RCC 7860 (cell line): Measurements from ENCODE around the gene NOXO1.

Experiments
- DNase-seq: peaks from one replicate; pipeline ENCODE4 v3.0.0-alpha.2; 2015; ENCODE audit warnings: low spot score
- FAIRE-seq: peaks from 2 replicates; lab custom pipeline; 2012; peaks lifted over from hg19 to GRCh38; lab: Jason Lieb, UNC

NOXO1 gene, protein sequence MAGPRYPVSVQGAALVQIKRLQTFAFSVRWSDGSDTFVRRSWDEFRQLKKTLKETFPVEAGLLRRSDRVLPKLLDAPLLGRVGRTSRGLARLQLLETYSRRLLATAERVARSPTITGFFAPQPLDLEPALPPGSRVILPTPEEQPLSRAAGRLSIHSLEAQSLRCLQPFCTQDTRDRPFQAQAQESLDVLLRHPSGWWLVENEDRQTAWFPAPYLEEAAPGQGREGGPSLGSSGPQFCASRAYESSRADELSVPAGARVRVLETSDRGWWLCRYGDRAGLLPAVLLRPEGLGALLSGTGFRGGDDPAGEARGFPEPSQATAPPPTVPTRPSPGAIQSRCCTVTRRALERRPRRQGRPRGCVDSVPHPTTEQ

DNA sequence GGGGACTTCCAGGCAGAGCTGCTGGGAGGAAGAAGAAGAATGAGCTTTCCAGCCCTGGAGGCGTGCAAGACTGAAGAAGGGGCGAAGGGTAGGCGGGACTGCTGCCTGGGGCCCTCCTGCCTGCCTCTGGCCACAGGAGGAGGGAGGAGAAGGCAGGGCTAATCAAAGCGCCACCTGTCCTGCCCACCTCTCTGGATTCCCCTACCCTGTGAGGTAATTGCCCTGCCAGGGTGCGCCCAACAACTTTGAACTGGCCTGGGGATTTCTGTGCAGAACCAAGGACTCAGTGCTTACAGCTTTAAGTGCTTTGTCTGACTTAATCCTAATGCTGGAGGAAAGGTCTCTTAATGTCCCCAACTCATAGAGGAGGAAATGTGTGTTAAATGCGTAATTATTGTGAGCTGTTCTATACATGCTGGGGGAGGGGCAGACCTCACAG lies at the start of gene NOXO1:
NOXO1 (minus strand) TSS at position 72 of the 439 bp plus-strand sequence. CDS start 290 bp downstream, outside the sequence.
- no peak for DNase-seq
- no peak for FAIRE-seq

DNA sequence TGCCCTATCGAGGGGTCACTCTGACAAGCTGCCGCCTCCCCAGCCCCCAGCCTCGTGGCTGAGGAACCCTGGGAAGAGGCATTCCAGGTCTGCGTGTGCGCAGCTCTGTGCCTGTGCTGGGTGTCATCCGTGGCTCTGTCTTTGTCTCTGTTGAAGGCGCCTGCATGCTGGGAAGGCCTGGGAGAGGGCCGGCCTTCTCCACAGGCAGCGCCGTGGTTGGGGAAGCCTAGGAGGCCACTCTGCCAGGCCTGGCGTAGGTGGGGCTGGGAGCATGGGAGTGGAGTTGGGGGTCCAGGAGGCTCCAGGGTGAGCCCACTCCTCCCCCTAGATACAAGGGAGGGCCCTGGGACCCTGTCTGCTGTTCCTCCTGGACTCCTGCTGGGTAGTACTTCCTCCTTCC lies 48.8 kb upstream of the NOXO1 start:
- no peak for DNase-seq
- no peak for FAIRE-seq

DNA sequence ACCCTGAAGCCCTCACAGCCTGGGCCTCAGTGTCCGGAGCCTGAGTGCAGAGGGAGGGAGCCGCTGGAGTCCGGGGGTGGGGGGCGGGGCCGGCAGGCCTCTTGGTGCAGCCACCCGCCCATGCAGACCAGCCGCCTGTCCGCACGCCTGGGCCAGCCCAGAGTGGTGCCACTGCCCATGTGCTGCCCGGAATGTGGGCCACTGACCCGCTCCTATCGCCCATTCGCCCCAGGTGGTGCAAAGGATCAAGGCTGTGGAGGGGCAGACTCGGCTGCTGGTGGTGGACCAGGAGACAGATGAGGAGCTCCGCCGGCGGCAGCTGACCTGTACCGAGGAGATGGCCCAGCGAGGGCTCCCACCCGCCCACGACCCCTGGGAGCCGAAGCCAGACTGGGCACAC lies 48.1 kb upstream of the NOXO1 start:
- DNase-seq (no peak), FAIRE-seq (no peak)

DNA sequence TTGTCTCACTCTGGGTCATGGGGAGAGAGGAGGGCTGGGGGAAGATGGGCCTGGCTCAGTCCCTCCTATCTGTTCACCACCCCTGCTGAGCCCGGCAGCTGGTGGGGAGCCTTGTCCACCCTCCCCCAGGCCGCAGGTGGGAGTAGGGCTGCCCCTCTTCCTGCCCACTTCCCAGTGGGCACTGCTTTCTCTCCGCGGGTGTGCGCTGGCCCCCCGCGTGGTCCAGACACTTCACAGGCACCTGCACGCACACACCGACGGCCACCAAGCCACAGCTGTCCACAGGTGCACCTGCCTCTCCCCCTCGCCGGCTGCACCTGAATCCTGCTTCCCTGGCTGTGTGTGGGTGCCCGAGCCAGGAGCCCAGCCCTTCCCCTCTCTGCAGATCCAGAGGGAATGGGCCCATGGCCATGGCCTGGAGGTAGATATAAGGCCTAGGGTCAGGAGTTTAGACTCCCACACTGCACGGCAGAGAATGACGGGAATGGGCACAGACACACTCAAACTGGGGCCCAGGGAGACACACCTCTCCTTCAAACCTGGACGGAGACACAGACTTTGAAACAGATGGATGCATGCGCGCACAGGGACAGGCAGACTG lies 47.5 kb upstream of the NOXO1 start:
- FAIRE-seq (no peak), DNase-seq (no peak)

DNA sequence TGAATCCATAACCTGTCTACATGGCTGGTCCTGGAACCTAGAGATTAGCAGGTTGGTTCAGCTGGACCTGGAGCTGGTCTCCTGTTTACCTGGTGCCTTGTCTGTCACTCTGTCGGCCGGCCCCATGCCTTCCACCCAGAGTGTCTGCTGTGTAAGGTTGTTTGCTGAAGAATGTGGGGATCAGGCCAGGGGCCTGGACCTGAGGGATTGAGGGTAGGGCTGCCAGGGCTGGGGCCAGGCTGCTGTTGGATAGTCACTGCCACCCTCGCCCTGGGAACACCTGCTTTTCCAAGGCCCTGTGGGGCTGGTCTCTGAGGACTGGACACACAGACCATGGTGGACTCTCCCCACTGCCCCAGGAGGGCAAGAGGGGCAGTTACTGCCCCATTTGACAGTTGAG lies 46.9 kb upstream of the NOXO1 start:
- DNase-seq = no peak
- no peak for FAIRE-seq

DNA sequence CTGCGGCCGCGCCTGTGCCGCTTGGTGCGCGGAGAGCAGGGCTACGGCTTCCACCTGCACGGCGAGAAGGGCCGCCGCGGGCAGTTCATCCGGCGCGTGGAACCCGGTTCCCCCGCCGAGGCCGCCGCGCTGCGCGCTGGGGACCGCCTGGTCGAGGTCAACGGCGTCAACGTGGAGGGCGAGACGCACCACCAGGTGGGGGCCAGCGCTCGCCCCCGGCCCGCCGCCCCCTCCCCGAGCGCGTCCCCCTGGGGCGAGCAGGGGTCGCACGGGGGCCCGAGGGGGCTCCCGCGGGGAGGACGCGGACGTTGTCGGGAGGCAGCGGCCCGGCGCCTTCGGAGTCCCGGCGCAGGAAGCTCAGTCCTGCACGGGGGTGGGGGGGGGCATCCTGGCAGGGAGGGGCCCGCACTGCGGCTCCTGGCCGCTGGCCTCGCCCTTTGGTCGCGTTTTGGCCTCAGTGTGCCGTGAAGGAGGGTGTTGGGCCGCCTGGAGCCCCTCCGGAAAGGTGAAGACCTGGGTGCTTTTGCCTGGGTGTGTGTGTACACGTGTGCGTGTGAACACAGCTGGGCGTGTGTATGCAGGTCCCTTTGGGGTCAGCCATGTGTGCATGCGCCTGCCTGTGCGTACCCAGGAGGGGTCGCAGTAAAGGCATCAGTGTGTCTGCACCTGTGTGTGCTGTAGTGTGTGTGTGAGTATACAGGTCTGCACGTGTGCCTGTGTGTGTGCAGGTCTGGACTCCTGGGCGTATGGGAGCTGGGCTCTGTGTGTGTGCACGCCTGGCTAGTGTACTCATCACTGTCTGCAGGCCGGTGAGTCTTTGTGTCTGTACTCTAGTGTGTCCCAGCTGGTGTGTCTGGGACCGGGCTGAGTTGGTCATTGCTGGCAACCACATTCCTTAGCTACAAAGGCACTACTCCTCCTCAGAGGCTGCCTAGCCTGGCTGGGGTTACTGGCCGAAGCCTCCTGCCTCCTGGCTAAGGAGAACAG lies 46.0 kb upstream of the NOXO1 start:
- DNase-seq (peak; percentile 25), FAIRE-seq (no peak)

DNA sequence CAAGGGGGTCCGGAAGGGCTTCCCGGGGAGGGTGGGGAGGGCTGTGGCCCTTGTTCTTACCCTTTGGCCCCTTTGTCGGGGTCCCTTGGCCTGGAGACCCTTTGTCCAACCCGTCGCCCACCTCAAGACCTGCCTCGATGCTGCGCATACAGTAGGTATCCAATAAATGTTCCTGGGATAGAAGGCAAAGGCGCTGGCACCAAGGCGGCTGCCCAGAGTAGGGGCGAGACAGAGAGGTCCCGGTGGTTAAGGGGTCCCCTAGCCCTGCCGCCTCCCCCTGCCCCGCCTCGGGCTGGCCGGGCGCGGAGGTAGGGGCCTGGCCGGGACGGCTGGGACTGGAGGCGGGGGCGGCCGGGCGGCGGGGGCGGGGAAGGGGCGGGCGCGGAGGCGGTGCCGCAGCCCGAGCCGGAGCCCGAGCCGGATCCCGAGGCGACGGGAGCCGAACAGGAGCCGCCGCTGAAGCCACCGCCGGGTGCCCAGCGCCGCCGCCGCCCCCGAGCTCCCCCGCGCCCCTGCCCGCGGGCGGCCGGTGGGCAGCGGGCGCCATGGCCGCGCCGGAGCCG lies 45.3 kb upstream of the NOXO1 start, which contains the start of gene NHERF2:
NHERF2 (plus strand) TSS at position 442 of the 563 bp plus-strand sequence; CDS start at position 546, 104 bp downstream.
- no peak for FAIRE-seq

DNA sequence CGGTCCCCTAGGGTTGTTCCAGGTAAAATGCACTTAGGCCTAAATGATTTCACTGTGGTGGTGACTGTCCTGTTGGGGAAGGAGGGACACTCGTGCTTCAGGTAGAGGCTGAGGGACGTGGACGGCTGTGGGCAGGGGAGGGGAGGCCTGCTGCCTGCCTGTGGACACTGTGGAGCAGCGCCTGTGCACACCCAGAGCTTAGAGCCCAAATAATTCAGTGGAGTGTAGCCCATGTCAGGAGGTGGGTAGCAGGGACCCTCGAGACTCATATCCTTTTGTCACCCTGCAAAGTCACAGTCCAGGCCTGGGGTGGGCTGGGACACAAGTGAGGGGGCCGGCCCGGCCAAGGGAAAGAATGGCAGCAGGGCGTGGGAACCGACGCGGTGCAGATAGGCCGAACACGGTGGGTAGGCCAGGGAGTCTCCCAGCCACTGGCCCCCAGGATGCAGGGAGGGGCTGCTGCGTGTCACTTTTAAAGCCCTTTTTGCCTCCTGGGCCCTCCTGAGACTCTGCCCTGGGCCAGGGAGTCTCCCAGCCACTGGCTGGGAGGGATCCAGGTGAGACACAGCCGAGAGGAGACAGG lies 44.7 kb upstream of the NOXO1 start:
- FAIRE-seq = no peak

More for the DNA sequence above, 45.3 kb upstream of the NOXO1 start, which contains the start of gene NHERF2:
- no peak for DNase-seq

DNA sequence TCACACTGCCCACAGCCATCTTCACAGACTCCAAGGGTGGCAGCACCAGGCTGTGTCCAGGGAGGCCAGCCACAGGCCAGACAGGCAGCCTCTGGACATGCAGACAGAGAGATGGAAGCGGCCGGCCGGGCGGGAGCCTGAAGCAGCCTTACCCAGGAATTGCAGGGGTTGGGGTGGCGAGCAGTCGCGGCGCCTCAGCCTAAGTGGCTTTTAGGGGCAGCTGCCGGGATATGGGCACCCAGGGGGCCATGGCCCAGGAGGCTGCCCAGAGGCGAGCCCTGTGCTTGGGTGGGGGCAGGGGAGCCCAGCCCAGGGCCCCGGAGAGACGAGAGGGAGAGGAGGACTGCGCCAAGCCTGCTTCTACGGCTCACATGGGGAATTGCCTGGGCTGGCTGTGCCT lies 44.0 kb upstream of the NOXO1 start:
- DNase-seq = no peak
- FAIRE-seq = no peak

More for the DNA sequence above, 44.7 kb upstream of the NOXO1 start:
- no peak for DNase-seq

DNA sequence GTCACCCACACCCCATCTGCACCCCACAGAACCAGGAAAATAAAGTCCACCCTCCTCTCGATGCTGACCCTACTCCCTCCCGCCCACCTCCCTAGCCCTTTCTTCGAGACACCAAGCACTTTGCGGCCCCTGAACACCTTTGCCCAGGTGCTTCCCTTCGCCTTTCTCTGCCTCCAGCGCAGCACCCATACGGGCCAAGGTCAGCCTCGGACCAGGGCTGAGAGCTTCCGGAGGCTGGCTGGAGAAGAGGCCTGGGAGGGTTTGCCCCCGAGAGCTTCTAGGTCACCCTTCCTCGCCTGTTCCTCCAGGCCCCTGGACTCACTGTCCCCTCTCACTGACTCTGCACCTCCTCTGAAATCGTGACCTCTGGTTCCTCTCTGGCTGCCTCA lies 42.8 kb upstream of the NOXO1 start:
- no peak for DNase-seq

DNA sequence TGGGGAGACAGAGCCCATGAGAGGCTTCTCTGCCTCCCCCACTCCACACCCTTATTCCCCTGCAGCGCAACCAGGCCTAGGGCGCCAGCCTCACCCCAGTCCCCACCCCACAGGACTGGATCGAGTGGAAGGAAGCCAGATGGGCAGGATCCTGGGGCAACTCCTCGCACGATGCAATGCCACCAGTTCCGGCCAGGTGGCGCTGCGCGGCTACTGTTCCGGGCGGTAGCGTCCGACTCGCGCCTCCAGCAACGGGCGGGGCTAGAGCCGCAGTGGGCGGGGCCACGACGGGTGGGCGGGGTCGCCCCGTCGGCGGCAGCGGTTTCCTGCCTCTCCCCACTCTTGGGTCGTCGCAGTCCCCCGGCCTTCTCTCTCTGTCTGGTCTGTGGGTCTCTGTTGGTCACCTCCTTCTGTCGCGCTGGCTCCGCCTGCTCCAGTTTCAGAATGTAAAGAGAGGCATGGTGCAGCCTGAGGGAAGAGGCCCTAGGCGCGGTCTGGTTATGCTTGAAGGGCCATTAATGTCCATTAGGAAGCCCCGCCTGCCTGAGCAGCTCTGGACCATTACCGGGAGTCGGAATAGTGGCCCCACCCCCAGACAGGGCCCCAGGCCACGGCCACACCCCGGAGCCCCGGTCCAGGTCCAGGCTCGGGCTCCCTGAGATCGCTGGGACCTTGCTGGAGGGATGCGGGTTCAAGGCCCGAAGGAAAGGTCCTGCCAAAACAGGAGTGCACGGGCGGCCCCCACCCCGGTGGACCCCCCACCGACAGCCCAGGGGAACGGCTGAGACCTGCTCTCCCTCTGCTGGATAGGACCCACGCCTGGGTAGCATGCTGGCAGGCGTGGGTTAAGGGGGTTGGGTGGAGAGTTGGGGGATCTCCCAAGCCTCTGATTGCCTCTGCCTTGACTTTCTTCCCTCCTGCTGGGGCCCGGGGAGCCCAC lies 42.1 kb upstream of the NOXO1 start:
- FAIRE-seq (no peak), DNase-seq (peak; percentile 71)

More for the DNA sequence above, 42.8 kb upstream of the NOXO1 start:
- FAIRE-seq = no peak

DNA sequence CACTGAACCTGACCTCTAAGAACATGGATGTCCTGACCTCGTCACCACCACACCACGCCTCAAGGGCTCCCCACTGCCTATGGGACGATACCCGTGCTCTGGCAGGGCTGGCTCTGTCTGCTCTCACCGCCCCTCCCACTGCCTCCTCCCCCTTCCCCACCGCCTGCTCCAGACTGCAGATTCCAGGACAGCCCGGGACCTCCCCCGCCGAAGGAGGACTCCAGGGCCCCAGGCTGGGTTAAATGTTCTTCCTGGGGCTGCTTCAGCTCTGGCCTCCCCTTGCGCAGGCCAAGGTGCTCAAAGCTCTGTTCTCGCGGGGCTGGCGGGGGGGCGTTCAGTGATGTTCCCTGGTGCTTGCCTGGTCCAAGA lies 41.4 kb upstream of the NOXO1 start:
- DNase-seq (no peak), FAIRE-seq (no peak)

DNA sequence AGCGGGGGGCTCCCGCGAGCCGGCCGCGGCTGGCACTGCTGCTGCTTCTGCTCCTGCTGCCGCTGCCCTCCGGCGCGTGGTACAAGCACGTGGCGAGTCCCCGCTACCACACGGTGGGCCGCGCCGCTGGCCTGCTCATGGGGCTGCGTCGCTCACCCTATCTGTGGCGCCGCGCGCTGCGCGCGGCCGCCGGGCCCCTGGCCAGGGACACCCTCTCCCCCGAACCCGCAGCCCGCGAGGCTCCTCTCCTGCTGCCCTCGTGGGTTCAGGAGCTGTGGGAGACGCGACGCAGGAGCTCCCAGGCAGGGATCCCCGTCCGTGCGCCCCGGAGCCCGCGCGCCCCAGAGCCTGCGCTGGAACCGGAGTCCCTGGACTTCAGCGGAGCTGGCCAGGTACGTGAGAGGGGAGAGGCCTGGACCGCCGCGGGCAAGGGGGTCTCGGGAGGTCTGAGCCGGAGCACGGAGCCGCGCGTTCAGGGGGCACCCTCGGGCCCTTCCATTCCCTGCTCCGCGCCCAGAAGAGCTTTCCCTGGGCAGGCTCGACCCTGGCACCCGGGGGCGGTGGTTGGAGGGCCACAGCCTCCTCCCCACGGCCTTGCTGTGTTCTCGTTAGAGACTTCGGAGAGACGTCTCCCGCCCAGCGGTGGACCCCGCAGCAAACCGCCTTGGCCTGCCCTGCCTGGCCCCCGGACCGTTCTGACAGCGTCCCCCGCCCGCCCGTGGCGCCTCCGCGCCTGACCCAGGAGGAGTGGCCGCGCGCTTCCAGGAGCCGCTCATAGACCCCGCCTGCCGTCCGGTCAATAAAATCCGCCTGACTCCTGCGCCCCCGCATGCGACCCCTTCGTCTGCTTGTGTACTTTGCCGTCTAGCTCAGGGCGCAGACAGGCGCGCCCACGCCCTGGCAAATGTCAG lies 38.9 kb upstream of the NOXO1 start:
- FAIRE-seq (no peak), DNase-seq (no peak)

DNA sequence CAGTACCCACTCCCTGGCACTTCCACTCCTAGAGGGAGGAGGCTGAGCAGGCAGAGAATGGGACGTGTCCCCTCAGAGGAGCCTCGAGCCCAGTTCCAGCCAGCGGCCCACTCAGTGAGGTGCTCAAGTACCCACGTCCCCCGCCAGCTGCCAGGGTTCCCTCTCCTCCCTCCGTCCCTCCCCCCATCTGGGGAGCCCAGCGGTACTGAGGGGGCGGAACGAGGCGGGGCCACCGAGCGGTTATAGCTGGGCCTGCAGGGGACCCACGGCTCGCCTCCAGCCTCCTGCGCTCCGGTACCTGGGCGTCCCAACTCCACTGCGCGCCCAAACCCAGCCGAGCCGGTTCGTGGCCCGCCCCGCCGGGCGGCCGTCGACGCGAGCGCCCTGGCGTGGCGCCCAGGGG lies 38.2 kb upstream of the NOXO1 start, which contains the start of gene NPW:
NPW (plus strand) TSS at position 268 of the 403 bp plus-strand sequence.
- no peak for DNase-seq
- FAIRE-seq = no peak

DNA sequence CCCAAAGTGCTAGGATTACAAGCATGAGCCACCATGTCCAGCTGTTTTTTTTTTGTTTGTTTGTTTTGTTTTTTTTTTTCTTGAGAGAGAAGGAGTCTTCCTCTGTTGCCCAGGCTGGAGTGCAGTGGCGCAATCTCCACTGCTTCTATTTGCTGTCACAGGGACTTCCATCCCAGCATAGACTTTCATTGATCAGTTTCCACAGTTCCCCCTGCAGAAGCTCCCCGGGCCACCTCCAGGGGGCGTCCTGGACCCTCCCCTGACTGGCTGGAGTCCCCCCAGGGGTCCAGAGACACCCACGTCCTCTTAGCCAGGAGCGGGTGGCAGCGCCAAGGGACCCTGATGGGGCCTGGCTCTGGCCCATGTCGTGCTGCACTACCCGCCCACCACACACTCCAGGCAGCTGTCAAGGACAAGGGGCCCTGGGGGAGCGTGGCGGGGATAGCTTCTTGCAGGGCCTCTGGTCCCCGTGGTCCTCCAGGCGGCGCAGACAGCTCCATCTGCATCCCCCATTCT lies 35.2 kb upstream of the NOXO1 start:
- FAIRE-seq (no peak), DNase-seq (no peak)

DNA sequence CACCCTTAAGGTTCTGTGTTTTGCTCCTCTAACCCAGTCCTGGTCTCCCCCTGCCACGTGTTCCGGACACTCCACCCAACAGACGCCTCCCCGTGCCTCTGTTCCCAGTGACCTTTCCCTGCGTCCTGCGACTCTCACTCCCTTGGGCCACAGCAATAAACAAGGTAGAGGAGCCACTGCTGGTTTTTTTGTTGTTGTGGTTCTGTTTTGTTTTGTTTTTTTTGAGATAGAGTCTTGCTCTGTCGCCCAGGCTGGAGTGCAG lies 34.6 kb upstream of the NOXO1 start:
- no peak for FAIRE-seq
- no peak for DNase-seq

DNA sequence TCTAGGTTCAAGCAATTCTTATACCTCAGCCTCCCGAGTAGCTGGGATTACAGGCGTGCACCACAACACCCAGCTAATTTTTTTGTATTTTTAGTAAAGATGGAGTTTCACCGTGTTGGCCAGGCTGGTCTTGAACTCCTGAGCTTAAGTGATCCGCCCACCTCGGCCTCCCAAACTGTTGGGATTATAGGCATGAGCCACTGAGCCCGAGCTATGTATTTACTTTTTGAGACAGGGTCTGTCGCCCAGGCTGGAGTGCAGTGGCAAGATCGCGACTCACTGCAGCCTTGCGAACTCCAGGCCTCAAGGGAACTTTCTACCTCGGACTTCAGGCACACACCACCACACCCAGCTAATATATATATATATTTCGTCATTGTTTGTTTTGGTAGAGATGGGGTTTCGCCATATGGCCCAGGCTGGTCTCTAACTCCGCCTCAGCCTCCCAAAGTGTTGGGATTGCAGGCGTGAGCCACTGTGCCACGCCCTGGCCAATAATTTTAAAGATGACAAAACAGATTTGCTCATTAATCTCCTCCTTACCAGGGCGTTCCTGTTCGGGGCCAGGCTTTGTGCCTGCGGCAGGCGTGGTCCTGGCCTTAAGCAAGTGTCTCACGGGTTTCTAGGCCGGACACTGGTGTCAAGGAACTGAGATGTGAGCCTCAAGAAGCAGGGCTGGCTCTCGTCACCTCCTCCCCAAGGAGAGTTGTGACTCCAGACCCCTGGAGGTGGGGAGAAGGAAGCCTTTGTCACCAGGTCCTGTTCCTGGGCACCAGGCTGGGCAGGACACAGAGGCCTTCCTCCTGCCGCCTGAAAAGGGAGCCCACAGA lies 34.1 kb upstream of the NOXO1 start:
- FAIRE-seq (no peak), DNase-seq (no peak)
